RWPE1 (cell line): ENCODE measurements around the gene KDM6B.

Experiments used
- CTCF ChIA-PET: fragments of 350-600 bp; sonication (Branson Sonifier 250); formaldehyde crosslinking; extraction: SDS; loops from one replicate; lab custom pipeline; 2021; lab: Yijun Ruan, JAX
- POLR2A ChIA-PET: fragments of 400-600 bp; formaldehyde crosslinking; extraction: SDS; loops from one replicate; lab custom pipeline; 2020; ENCODE audit warnings: antibody characterized with exemption; ENCODE audit not compliant: low non-redundant PET; lab: Yijun Ruan, JAX
- DNase-seq: peaks from one replicate; pipeline ENCODE4 v3.0.0; 2012; ENCODE audit warnings: low spot score
- H3K27ac ChIP-seq: fragments of 450-650 bp; 2 replicates; pipeline ENCODE4 v1.5.1; 2017
- CTCF ChIP-seq: fragments of 450-650 bp; conservative IDR thresholded peaks from 2 replicates; pipeline ENCODE4 v1.5.1; 2017; ENCODE audit warnings: low read depth, mild to moderate bottlenecking

KDM6B gene

GRCh38 chr17:7854078-7854777 lies 20.2 kb downstream of the KDM6B start:
- ChIA-PET POLR2A (no interaction called here), CTCF (no interaction called here)
- TF ChIP-seq CTCF: no peak
- DNase-seq: no peak
- peak overlapping the region; percentile 94 for H3K27ac ChIP-seq

GRCh38 chr17:7854851-7855659 lies 21.0 kb downstream of the KDM6B start, which contains the start of gene TMEM88:
TSS of gene TMEM88 (plus strand) at chr17:7855066. CDS start at chr17:7855075, 9 bp downstream.
- CTCF ChIA-PET: interaction anchor here (0.6 to 2.3 kb wide), 2 partner anchors 103 to 111 kb away, joined by 6 to 13 read pairs; no protein-coding TSS in a partner anchor
- POLR2A ChIA-PET: no interaction called here
- no peak for TF ChIP-seq CTCF
- DNase-seq: no peak
- peak within 1 kb of the TSS; percentile 94 for H3K27ac ChIP-seq

- DNase-seq: no peak
- peak overlapping the region; percentile 94 for H3K27ac ChIP-seq
- POLR2A ChIA-PET: no interaction called here
- CTCF ChIA-PET: interaction anchor here (0.6 to 2.3 kb wide), 3 partner anchors 17 to 112 kb away, joined by 4 to 13 read pairs (median 6); no protein-coding TSS in a partner anchor
- no peak for TF ChIP-seq CTCF
Observed at GRCh38 chr17:7855660-7856010, 21.6 kb downstream of the KDM6B start.

GRCh38 chr17:7856011-7856810 lies 22.2 kb downstream of the KDM6B start:
- H3K27ac ChIP-seq: peak overlapping the region; percentile 94
- ChIA-PET CTCF (interaction anchor here (0.6 to 2.3 kb wide), 6 partner anchors 10 to 201 kb away, joined by 3 to 13 read pairs (median 4); no protein-coding TSS in a partner anchor), POLR2A (interaction anchor here (1.0 kb wide), 1 partner anchor 13 kb away, joined by 3 read pairs; no protein-coding TSS in a partner anchor)
- TF ChIP-seq CTCF: no peak
- DNase-seq: no peak

GRCh38 chr17:7856811-7857712 lies 23.0 kb downstream of the KDM6B start, which contains the start of gene NAA38:
TSS of gene NAA38 (minus strand) at chr17:7857559. CDS start at chr17:7857463, 96 bp downstream.
- ChIA-PET CTCF (interaction anchor here (0.6 to 2.3 kb wide), 6 partner anchors 9 to 200 kb away, joined by 3 to 13 read pairs (median 4); no protein-coding TSS in a partner anchor), POLR2A (interaction anchor here (0.5 to 1.1 kb wide), 3 partner anchors 14 to 213 kb away, joined by 3 to 7 read pairs (median 3); no protein-coding TSS in a partner anchor)
- peak; percentile 94 for DNase-seq
- peak within 1 kb of the TSS; percentile 94 for H3K27ac ChIP-seq
- TF ChIP-seq CTCF: peak; percentile 48; the same call in 1 of the 2 replicates
